K562 (cell line): ENCODE measurements around the gene HECW1.

Experiments used
- BACH1 ChIP-seq: fragments of 200-800 bp; sonication (Bioruptor generic); IDR thresholded peaks from 2 replicates; pipeline ENCODE4 v1.6.1; 2016; ENCODE audit warnings: missing genetic modification characterization, missing compliant biosample characterization
- EZH2 ChIP-seq: IDR thresholded peaks from 2 replicates; pipeline ENCODE4 v1.6.1; 2012; ENCODE audit warnings: low read depth, mild to moderate bottlenecking, inconsistent platforms, low read length, borderline replicate concordance
- GABPA ChIP-seq: fragments of 200-800 bp; sonication (Bioruptor generic); conservative IDR thresholded peaks from 2 replicates; pipeline ENCODE4 v1.6.1; 2016; ENCODE audit warnings: low read depth, missing genetic modification characterization, missing compliant biosample characterization
- HNRNPL ChIP-seq: fragments of 200-400 bp; formaldehyde crosslinking; IDR thresholded peaks from 2 replicates; pipeline ENCODE4 v1.6.1; 2017; ENCODE audit warnings: low read depth, mild to moderate bottlenecking, low read length
- JUND ChIP-seq, 2 experiments: IDR thresholded peaks; 2 replicates in 1 of 2; 3 replicates in 1 of 2; pipeline ENCODE4 v1.6.1; 2011; ENCODE audit warnings: borderline replicate concordance in 2 of 2, low read depth in 2 of 2, low read length in 2 of 2, improper control_type of control experiment in 1 of 2, missing biosample characterization in 1 of 2, missing genetic modification characterization in 1 of 2, missing genetic modification reagents in 1 of 2
- MAX ChIP-seq: sonication (generic); formaldehyde crosslinking; IDR thresholded peaks from 2 replicates; pipeline ENCODE4 v1.9.0; 2022; ENCODE audit warnings: mild to moderate bottlenecking, missing genetic modification reagents
- NR2F6 ChIP-seq: fragments of 450-650 bp; formaldehyde crosslinking; IDR thresholded peaks from 2 replicates; pipeline ENCODE4 v1.4.0; 2020; ENCODE audit warnings: mild to moderate bottlenecking
- TF ChIP-seq, protein P1 (sequence below), 3 experiments: IDR thresholded peaks in 2 of 3; conservative IDR thresholded peaks in 1 of 3; 2 replicates each; pipeline ENCODE4 v1.5.1; 2011 to 2012; ENCODE audit warnings: low read length in 3 of 3, mild to moderate bottlenecking in 3 of 3, control low read depth in 2 of 3, improper control_type of control experiment in 1 of 3, inconsistent platforms in 1 of 3, low read depth in 1 of 3, mixed read lengths in 1 of 3, moderate library complexity in 1 of 3; ENCODE audit not compliant: insufficient read depth in 2 of 3

- TF ChIP-seq, protein P1, sequence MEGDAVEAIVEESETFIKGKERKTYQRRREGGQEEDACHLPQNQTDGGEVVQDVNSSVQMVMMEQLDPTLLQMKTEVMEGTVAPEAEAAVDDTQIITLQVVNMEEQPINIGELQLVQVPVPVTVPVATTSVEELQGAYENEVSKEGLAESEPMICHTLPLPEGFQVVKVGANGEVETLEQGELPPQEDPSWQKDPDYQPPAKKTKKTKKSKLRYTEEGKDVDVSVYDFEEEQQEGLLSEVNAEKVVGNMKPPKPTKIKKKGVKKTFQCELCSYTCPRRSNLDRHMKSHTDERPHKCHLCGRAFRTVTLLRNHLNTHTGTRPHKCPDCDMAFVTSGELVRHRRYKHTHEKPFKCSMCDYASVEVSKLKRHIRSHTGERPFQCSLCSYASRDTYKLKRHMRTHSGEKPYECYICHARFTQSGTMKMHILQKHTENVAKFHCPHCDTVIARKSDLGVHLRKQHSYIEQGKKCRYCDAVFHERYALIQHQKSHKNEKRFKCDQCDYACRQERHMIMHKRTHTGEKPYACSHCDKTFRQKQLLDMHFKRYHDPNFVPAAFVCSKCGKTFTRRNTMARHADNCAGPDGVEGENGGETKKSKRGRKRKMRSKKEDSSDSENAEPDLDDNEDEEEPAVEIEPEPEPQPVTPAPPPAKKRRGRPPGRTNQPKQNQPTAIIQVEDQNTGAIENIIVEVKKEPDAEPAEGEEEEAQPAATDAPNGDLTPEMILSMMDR (IDR thresholded peaks at IDR 0.05 in 2 of 3, conservative IDR thresholded peaks at IDR 0.05 in 1 of 3; ENCODE audit: insufficient read depth in 2 of 3, low read depth in 1 of 3, low read length in 3 of 3): no peak
- TF ChIP-seq GABPA: no peak
- TF ChIP-seq NR2F6 (CRISPR knock-in tag): no peak
- TF ChIP-seq EZH2: no peak
- no peak for TF ChIP-seq MAX (CRISPR knock-in tag)
- TF ChIP-seq HNRNPL: no peak
- no peak for TF ChIP-seq JUND (IDR thresholded peaks at IDR 0.05; ENCODE audit: borderline replicate concordance, low read depth, low read length)
- TF ChIP-seq JUND (tag; IDR thresholded peaks at IDR 0.05; ENCODE audit: borderline replicate concordance, low read depth, low read length): no peak
- no peak for TF ChIP-seq BACH1 (tag)
These were observed 377.6 kb downstream of the HECW1 start for GRCh38 chr7:43490016-43490415.
